GM12873 (cell line): Measurements from ENCODE around the gene CHIT1.

Experiments used
- CTCF ChIP-seq: IDR thresholded peaks from 2 replicates; pipeline ENCODE4 v1.5.1; 2012; ENCODE audit warnings: low read depth, mild to moderate bottlenecking, moderate library complexity, low read length, control low read depth; ENCODE audit not compliant: insufficient read depth; ENCODE audit errors: missing control alignments

The CHIT1 gene

DNA sequence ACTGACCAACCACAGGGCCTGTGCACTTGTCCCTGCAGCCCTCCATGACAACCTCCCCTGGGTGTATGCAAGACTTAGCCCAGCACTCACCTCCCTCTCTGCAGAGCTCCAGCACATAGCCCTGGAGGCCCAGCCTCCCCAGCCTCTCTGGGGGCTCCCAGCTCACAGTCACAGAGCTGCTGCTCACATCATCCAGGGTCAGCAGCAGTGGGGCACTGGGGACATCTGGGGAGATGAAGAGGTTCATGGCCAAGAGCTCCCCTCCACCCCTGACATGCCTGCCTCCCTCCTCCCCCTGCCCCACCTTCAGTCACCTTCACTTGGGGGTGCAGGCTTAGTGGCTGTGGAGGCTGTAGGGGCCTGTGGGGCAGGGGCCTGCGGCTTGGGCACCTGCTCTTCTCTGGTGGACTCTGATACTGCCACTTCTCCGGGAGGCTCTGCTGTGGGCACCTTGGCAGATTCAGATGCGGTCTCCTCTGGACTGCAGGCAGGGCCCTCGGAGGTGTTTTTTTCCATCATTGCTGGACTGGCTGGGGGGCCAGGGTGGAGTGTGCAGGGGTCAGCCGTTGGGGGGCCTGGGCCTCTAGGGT lies 54.1 kb downstream of the CHIT1 start, which contains the start of gene MYBPH:
MYBPH (minus strand) TSS at position 590 of the 590 bp plus-strand sequence; CDS start at position 519, 71 bp downstream.
- no peak for TF ChIP-seq CTCF

- no peak for TF ChIP-seq CTCF
Measured at GRCh38 chr1:203174324-203174985, 55.0 kb downstream of the CHIT1 start.

- TF ChIP-seq CTCF, result no peak
Measured at GRCh38 chr1:203173566-203173965, 55.9 kb downstream of the CHIT1 start.

DNA sequence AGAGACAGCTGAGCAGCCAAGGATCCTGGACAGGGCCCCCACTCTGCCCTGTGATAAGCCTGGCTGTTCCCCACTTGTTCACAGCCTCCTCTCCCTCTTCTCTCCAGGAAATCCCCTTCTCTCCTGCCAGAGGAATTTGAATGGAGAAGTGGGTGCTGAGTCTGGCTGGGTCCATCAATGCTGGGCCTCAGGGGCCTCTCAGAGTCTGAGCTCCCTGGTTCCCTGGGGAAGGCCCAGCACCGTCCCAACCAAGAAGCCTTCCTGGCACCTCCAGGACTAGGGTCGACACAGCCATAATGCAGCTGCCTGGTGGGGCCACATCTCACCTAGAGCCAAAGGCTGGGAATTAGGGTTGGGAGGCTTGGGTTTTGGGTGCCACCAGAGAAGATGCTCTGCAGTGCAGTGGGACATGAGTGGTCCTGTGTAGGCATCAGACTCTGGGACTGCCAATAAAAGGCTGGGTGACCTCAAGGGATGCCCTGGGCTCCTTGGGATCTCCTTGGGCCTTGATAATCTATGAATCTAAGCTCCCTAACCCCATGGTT lies 56.4 kb downstream of the CHIT1 start:
- TF ChIP-seq CTCF, result no peak

DNA sequence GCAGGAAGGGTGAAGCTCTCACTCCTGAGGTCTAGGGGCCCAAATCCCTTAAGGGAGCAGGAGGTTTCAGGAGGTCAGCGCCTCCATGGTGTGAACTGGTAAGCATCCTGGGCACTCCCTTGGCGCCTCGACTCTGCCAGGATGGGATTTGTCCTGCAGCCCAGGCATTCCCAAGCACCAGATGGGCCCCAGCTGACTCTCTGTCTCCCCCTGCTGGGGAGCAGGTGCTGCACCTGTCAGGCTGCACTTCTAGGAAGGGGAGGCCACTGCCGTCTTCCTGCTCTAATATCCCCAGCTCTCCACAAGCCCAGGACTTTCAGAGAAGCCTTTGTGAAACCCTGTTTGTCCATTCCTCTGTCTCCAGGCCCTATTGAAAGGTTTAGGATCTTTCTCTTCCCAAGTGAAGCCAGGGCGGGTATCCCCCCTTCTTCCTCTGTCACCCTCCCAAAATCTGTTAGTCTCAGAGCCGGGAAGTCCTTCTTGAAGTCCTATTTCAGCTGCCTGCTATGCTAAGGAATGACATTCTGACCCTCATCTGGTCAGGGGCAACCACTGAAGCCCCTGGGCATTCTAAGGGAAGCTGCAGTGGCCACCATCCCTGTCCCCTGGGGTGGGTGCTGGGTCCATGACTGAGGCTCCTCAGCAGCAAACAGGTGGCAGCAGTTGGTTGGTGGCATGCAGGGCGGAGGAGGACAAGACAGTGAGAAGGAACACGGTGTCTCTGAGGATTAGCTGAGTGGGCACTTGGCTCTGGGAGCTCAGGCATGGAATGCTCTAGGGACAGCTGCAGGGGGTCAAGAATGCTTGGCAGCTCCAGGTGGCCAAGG lies 57.1 kb downstream of the CHIT1 start:
- peak; percentile 98 for TF ChIP-seq CTCF

DNA sequence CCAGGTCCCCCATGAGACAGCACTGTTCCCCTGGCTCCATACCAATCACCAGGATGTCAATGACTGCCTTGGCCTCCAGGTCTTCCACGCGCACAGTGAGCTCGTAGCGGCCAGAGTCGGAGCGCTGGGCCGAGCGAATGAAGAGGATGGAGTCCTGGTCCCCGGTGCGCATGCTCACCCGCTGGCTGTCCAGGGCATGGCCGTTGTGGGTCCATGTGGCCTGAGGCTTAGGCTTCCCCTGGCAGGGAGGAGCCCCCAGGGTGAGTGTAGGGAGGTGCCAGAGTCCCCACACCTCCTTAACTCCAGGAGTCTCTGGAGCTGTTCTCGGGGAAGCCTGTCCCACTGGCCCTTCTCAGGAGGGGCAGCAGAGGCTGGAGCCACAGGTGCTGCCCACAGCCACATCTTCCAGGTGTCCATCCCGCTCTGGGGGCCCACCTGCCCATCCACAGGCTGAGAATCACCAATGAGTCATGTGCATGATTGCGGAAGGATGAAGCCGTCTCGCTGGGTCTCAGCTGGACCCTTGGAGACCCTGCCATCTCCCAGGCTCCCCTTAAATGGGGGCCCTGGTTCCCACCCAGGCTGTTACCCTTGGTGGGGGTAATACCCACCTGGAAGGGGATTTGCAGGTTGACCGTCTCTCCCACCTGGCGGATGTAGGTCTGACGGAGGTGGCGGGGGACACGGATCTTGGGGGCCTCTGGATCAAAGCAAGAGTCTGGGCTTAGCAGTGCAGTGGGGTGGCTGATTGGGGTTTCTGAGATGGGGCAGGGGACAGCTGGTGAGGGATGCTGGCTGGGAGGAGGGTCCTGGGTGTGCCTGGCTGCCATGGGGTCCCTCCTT lies 57.9 kb downstream of the CHIT1 start:
- TF ChIP-seq CTCF, result no peak
